ENCODE results near the gene ERICH3.

Gene ERICH3

GRCh38 chr1:74713849-74714248, 40.3 kb upstream of the ERICH3 start:
- CTCF ChIA-PET, result no interaction called here
- no peak overlapping the region for H3K27ac ChIP-seq
- no peak for TF ChIP-seq CTCF (conservative IDR thresholded peaks at IDR 0.05; ENCODE audit: low read depth)
- DNase-seq (ENCODE audit: low spot score), result no peak
- POLR2A ChIA-PET (ENCODE audit: low non-redundant PET), result no interaction called here

GRCh38 chr1:74712881-74713280, 39.3 kb upstream of the ERICH3 start:
- DNase-seq (ENCODE audit: low spot score), result no peak
- CTCF ChIA-PET, result interaction anchor here (0.6 kb wide), 1 partner anchor 20 kb away, joined by 3 read pairs; no protein-coding TSS in a partner anchor
- H3K27ac ChIP-seq, result no peak overlapping the region
- no peak for TF ChIP-seq CTCF (conservative IDR thresholded peaks at IDR 0.05; ENCODE audit: low read depth)
- POLR2A ChIA-PET (ENCODE audit: low non-redundant PET), result no interaction called here

- CTCF ChIA-PET, result interaction anchor here (0.7 kb wide), 1 partner anchor 944 kb away, joined by 3 read pairs; no protein-coding TSS in a partner anchor
- POLR2A ChIA-PET (ENCODE audit: low non-redundant PET), result no interaction called here
- H3K27ac ChIP-seq, result no peak overlapping the region
- no peak for TF ChIP-seq CTCF (conservative IDR thresholded peaks at IDR 0.05; ENCODE audit: low read depth)
- DNase-seq (ENCODE audit: low spot score), result no peak
Observed at GRCh38 chr1:74703386-74704182, 30.0 kb upstream of the ERICH3 start.

- H3K27ac ChIP-seq, result no peak overlapping the region
- DNase-seq (ENCODE audit: low spot score), result no peak
- POLR2A ChIA-PET (ENCODE audit: low non-redundant PET), result no interaction called here
- TF ChIP-seq CTCF (conservative IDR thresholded peaks at IDR 0.05; ENCODE audit: low read depth), result no peak
- CTCF ChIA-PET, result interaction anchor here (0.7 kb wide), 1 partner anchor 8 kb away, joined by 4 read pairs; no protein-coding TSS in a partner anchor
Observed at GRCh38 chr1:74699331-74699730, 25.7 kb upstream of the ERICH3 start.

GRCh38 chr1:74697832-74698231, 24.2 kb upstream of the ERICH3 start:
- no peak for TF ChIP-seq CTCF (conservative IDR thresholded peaks at IDR 0.05; ENCODE audit: low read depth)
- POLR2A ChIA-PET (ENCODE audit: low non-redundant PET), result no interaction called here
- CTCF ChIA-PET, result no interaction called here

GRCh38 chr1:74693473-74693872, 19.9 kb upstream of the ERICH3 start:
- peak; percentile 2 for DNase-seq (ENCODE audit: low spot score)
- CTCF ChIA-PET, result interaction anchor here (0.7 kb wide), 1 partner anchor 1210 kb away, joined by 3 read pairs; no protein-coding TSS in a partner anchor

More at GRCh38 chr1:74697832-74698231, 24.2 kb upstream of the ERICH3 start:
- no peak overlapping the region for H3K27ac ChIP-seq
- DNase-seq (ENCODE audit: low spot score), result no peak

More at GRCh38 chr1:74693473-74693872, 19.9 kb upstream of the ERICH3 start:
- no peak for TF ChIP-seq CTCF (conservative IDR thresholded peaks at IDR 0.05; ENCODE audit: low read depth)
- H3K27ac ChIP-seq, result no peak overlapping the region
- POLR2A ChIA-PET (ENCODE audit: low non-redundant PET), result no interaction called here

All from RWPE1 (cell line).